NCI-H1694 treated with DMSO at 0.1 percent for 48 hours (cell line): ENCODE results near the gene TBL2.
"Not testable (repeated sequence)": the region's sequence is repeated elsewhere in the genome, so short reads cannot be mapped to it uniquely, and the experiment has no call there.

Experiments used
- DNase-seq: peaks from one replicate; lab custom pipeline; 2025; lab: John Stamatoyannopoulos, UW

TBL2 gene

DNA sequence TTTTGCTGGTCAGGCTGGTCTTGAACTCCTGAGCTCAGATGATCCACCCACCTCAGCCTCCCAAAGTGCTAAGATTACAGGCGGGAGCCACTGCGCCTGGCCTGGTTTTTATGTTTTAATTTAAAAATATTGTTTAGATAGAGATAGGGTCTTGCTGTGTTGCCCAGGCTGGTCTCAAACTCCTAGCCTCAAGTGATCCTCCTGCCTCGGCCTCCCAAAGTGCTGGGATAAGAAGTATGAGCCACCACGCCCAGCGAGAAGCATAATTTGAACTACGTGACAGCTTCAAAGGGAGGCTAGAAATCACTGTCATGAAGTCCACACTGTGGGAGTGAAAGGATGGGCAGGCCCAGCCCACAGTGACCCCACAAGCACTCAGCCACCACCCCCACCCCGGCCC is 42.5 kb downstream of the TBL2 start:
- not testable (repeated sequence) for DNase-seq

DNA sequence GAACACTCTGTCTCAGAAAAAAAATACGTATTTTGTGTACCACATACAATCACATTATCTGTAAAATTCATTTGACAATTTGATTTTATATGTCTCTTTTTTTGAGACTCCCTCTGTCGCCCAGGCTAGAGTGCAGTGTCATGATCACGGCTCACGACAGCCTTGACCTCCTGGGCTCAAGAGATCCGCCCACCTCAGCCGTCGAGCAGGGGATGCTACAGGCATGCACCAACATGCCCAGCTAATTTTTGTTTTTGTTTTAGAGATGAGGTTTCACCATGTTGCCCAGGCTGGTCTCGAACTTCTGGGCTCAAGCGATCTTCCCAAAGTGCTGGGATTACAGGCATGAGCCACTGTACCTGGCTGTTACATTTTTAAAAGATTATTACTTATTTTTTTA is 44.6 kb downstream of the TBL2 start:
- no peak for DNase-seq

DNA sequence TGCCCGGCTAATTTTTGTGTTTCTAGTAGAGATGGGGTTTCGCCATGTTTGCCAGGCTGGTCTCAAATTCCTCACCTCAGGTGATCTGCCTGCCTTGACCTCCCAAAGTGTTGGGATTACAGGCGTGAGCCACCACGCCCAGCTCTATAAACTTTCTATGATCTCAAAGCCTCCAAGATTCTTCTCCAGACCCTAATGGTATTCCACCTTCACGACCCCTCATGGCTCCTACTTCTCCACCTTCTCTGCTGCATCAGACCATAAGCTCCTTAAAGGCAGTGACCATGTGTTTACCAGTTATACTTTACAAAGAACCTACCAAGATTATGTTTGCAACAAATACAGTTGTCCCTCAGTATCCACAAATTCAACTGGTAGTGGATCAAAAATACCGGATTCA is 46.2 kb downstream of the TBL2 start:
- DNase-seq, result no peak

GRCh38 chr7:73530800-73531199 is 47.6 kb downstream of the TBL2 start:
- no peak for DNase-seq

GRCh38 chr7:73526896-73527821 is 51.2 kb downstream of the TBL2 start:
- DNase-seq, result no peak

GRCh38 chr7:73526158-73526494 is 52.3 kb downstream of the TBL2 start:
- not testable (repeated sequence) for DNase-seq

- DNase-seq, result peak; percentile 97
Observed at GRCh38 chr7:73522105-73522872, 56.1 kb downstream of the TBL2 start, which contains the start of gene BAZ1B. Gene BAZ1B, minus strand, starts transcription at chr7:73522293. Its CDS starts 360 bp downstream, at chr7:73521933.

GRCh38 chr7:73521636-73522104 is 56.7 kb downstream of the TBL2 start:
- DNase-seq, result no peak

DNA sequence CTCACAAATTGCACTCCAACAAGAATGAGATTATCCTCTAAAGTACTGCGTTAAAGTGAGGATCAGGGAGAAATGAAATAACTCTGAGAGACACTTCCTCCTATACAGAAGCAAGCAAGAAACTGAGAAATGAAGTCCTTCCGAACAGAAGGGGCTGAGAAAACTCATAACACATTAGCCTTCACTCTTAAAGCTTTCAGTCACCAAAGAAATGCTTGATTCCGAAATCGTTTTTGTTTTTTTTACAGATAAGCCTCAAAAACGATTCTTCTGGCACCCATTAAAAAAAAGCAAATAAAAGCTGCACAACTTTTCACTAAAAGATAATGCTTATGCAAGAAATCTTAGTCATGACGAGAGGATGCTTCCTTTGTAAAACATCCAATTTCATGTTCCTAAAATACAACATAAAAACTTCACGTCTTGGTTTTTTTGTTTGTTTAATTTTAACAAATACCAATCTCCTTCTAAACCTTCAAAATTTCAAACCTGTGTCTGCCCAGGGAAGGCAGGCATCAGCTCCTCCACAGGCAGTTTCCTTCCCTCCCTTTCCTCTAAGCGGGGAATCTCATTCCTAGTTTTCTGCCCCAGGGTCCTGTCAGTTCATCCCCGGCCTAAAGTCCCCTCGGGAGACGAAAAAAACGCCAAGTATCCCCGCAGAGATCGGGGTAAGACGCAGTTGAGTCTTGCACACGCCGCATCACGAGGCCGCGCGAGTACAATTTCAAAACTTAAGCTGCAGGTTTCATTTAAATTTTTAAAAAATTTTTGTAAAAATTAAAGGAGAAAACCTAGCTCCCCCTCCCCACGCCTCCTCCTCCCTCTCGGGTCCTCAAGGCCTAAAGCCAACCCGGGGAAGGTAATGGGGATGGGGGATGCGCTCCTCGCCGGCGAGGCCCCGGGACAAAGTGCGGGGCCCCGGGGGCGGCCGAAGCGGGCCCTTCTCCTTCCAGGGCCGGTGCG is 57.4 kb downstream of the TBL2 start:
- no peak for DNase-seq

- DNase-seq, result no peak
Observed at GRCh38 chr7:73519867-73520672, 58.3 kb downstream of the TBL2 start.

DNA sequence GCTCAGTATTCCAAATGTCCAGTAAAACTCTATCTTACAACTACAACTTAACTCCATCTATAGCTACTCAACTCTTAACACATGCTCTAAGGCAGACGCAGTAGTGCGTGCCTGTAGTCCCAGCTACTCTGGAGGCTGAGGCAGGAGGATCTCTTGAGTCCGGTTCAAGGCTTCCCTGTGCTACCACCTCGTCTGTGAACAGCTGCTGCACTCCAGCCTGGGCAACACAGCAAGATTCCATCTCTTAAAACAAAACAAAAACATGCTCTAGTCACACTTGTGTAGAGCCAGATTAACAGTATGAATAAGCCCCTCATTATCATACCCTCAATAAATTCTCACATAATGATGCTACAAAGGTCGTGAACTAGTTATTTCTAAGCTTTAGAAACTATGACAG is 59.9 kb downstream of the TBL2 start:
- DNase-seq, result no peak
